Heart left ventricle (tissue), 13 donors: Measurements from ENCODE around the gene LRRC71.

ENCODE experiments used
- CTCF ChIP-seq, 12 donors: fragments of 200-600 bp; sonication (generic) in 4 of 12; IDR thresholded peaks; one replicate each; pipeline versions ENCODE4 v1.5.0 to v1.8.0; 2018 to 2022; ENCODE audit warnings: antibody characterized with exemption in 12 of 12, mild to moderate bottlenecking in 5 of 12
- POLR2A ChIP-seq, 2 donors: fragments of 450-650 bp; IDR thresholded peaks; one replicate each; pipeline ENCODE4 v1.6.1; 2017; ENCODE audit warnings: antibody characterized with exemption in 2 of 2, mild to moderate bottlenecking in 2 of 2, moderate library complexity in 2 of 2
- donor health status: ischemic (EF 13 %, LVEDD 7.1; RV severe dilation, severe dysfunction).
- donor health status: DM: no; HTN: yes; CAD: no.
- donor health status: DM: no; HTN: no; CAD: no.
- donor health status: ischemic (EF 25% LVEDD 6.9; RV normal size, moderate dysfunction).
- donor health status: ischemic (EF 25% LVEDD 5.7; RV mildly dilated, moderate dysfunction).
- donor health status: ischemic (EF 35%, LVEDD 5.7; RV mildly dilated, moderate dysfunction).
- donor health status: nonischemic (EF 11% LVEDD 7.7; RV severe dilation, severe dysfunction).
- donor health status: DM: yes; HTN: yes; CAD: no.
- donor health status: PGD.
- donor health status: ischemic (EF 29% LVEDD 5.4; RV normal size, mild dysfunction).
- donor health status: nonischemic (EF 23%, LVEDD 6.1; RV moderate dilation, normal function).

- no peak for TF ChIP-seq CTCF (IDR thresholded peaks at IDR 0.05)
- TF ChIP-seq POLR2A (IDR thresholded peaks at IDR 0.05) = no peak
Observed at GRCh38 chr1:156898971-156899664, 21.3 kb upstream of the LRRC71 start.
